CD8-positive, alpha-beta memory T cell (primary cell): ENCODE data around the gene ALDH7A1. TPM values are rescaled to one million over a fixed set of nuclear protein-coding genes. Genes with fewer than 3 reads are reported as not detected.

Source experiments
- CTCF ChIA-PET: fragments of 350-600 bp; sonication (Branson Sonifier 250); formaldehyde crosslinking; loops from one replicate; lab custom pipeline; 2021; ENCODE audit warnings: antibody characterized with exemption; lab: Charles Lee
- POLR2A ChIA-PET: fragments of 350-600 bp; sonication (Branson Sonifier 250); formaldehyde crosslinking; loops from one replicate; lab custom pipeline; 2021; ENCODE audit warnings: antibody characterized with exemption; lab: Charles Lee
- DNase-seq, 5 donors: peaks; one replicate each; pipeline versions ENCODE4 v3.0.0 to v3.0.0-alpha.2; 2020 to 2022; ENCODE audit warnings: mixed read lengths in 1 of 5
- H3K27ac ChIP-seq: one replicate; pipeline ENCODE4 v1.7.0; 2013; ENCODE audit warnings: low read depth, mild to moderate bottlenecking, low read length, moderate library complexity
- H3K27me3 ChIP-seq: 2 replicates; pipeline ENCODE4 v1.7.0; 2013; ENCODE audit warnings: low read length, mild to moderate bottlenecking; ENCODE audit not compliant: insufficient read depth, poor library complexity, severe bottlenecking
- H3K36me3 ChIP-seq: 2 replicates; pipeline ENCODE4 v1.7.0; 2013; ENCODE audit warnings: mild to moderate bottlenecking, low read length, moderate library complexity; ENCODE audit not compliant: insufficient read depth
- H3K4me1 ChIP-seq: 2 replicates; pipeline ENCODE4 v1.7.0; 2013; ENCODE audit warnings: mild to moderate bottlenecking, low read length, moderate library complexity; ENCODE audit not compliant: insufficient read depth
- H3K4me3 ChIP-seq: 2 replicates; pipeline ENCODE4 v1.7.0; 2013; ENCODE audit warnings: mild to moderate bottlenecking, low read length
- H3K9me3 ChIP-seq: 2 replicates; pipeline ENCODE4 v1.7.0; 2013; ENCODE audit warnings: mild to moderate bottlenecking, low read length
- H3K27ac Mint-ChIP-seq, 8 donors: one replicate each; pipeline ENCODE4 v1.8.0; 2020 to 2021; ENCODE audit warnings: mixed read lengths in 8 of 8, mild to moderate bottlenecking in 6 of 8, inconsistent platforms in 3 of 8, moderate library complexity in 3 of 8
- H3K27me3 Mint-ChIP-seq, 2 donors: one replicate each; pipeline ENCODE4 v1.8.0; 2020 to 2021; ENCODE audit warnings: mixed read lengths in 2 of 2, mild to moderate bottlenecking in 1 of 2, moderate library complexity in 1 of 2
- H3K36me3 Mint-ChIP-seq, 3 donors: one replicate each; pipeline ENCODE4 v1.8.0; 2020 to 2021; ENCODE audit warnings: mixed read lengths in 3 of 3, inconsistent platforms in 1 of 3, mild to moderate bottlenecking in 1 of 3
- H3K4me1 Mint-ChIP-seq, 3 donors: one replicate each; pipeline ENCODE4 v1.8.0; 2020 to 2021; ENCODE audit warnings: mixed read lengths in 3 of 3, inconsistent platforms in 1 of 3, mild to moderate bottlenecking in 1 of 3
- H3K4me3 Mint-ChIP-seq, 7 donors: one replicate each; pipeline ENCODE4 v1.8.0; 2020 to 2021; ENCODE audit warnings: mixed read lengths in 7 of 7, mild to moderate bottlenecking in 6 of 7, moderate library complexity in 4 of 7, inconsistent platforms in 2 of 7
- H3K9me3 Mint-ChIP-seq, 5 donors: one replicate each; pipeline ENCODE4 v1.8.0; 2020 to 2022; ENCODE audit warnings: mixed read lengths in 5 of 5, mild to moderate bottlenecking in 3 of 5, moderate library complexity in 2 of 5, inconsistent platforms in 1 of 5
- polyA plus RNA-seq: library from polyadenylated mRNA; unstranded; fragments of 300-500 nt; fragmentation: Illumina TruSeq; gene quantifications from one replicate; pipeline ENCODE4 v1.2.3, GENCODE V29; 2021
- total RNA-seq, 2 experiments: library from RNA; stranded (reverse); gene quantifications; one replicate each; pipeline ENCODE4 v1.2.3, GENCODE V29; 2021

ALDH7A1 gene
- total RNA-seq (1 to 10 TPM; 4.4 to 5.2 TPM), polyA plus RNA-seq (3.3 TPM)

- H3K9me3 ChIP-seq = no peaks in the 10 kb centered on the region
- Mint-ChIP-seq H3K4me3 (peak within 1 kb of the TSS; percentile 79 to 89 (median 84)), H3K36me3 (peaks cover 0 to 2% (median 0%) of the 10 kb centered on the region in 3 donors), H3K9me3 (no peaks in the 10 kb centered on the region), H3K4me1 (peaks cover 11 to 16% (median 13%) of the 10 kb centered on the region in 3 donors), H3K27me3 (peaks cover 13 to 30% of the 10 kb centered on the region in 2 donors), H3K27ac (peak within 1 kb of the TSS in 3 of 8 donors; percentile 6 to 77 (median 61))
- DNase-seq = peak in 2 of 5 donors; percentile 16 to 26
- POLR2A ChIA-PET = no interaction called here
- peak within 1 kb of the TSS; percentile 53 for H3K4me3 ChIP-seq
- CTCF ChIA-PET = interaction anchor here (0.7 to 1.2 kb wide), 3 partner anchors 10 to 242 kb away, joined by 3 read pairs; no protein-coding TSS in a partner anchor
- no peaks in the 10 kb centered on the region for H3K36me3 ChIP-seq
- H3K27ac ChIP-seq = no peak within 1 kb of the TSS
- H3K4me1 ChIP-seq = peaks cover 6% of the 10 kb centered on the region
- H3K27me3 ChIP-seq = no peaks in the 10 kb centered on the region
Observed at GRCh38 chr5:126594748-126595485, at the start of gene ALDH7A1. Gene ALDH7A1, minus strand, starts transcription at chr5:126595219. Its CDS starts 21 bp downstream, at chr5:126595198.

- Histone ChIP-seq H3K4me3 (no peak overlapping the region), H3K27ac (no peak overlapping the region), H3K36me3 (no peaks in the 10 kb centered on the region), H3K4me1 (no peaks in the 10 kb centered on the region), H3K27me3 (no peaks in the 10 kb centered on the region), H3K9me3 (no peaks in the 10 kb centered on the region)
- DNase-seq = no peak
- H3K4me3 Mint-ChIP-seq = no peak overlapping the region
- H3K27ac Mint-ChIP-seq = no peak overlapping the region
- ChIA-PET CTCF (no interaction called here), POLR2A (no interaction called here)
- H3K36me3 Mint-ChIP-seq = peaks cover 0 to 2% (median 0%) of the 10 kb centered on the region in 3 donors
- H3K4me1 Mint-ChIP-seq = no peaks in the 10 kb centered on the region
- H3K27me3 Mint-ChIP-seq = peaks cover 0 to 8% of the 10 kb centered on the region in 2 donors
- H3K9me3 Mint-ChIP-seq = peaks cover 2 to 10% (median 7%) of the 10 kb centered on the region in 5 donors
Observed at GRCh38 chr5:126641387-126641786, 46.4 kb upstream of the ALDH7A1 start.

- Mint-ChIP-seq H3K27me3 (peaks cover 0 to 8% of the 10 kb centered on the region in 2 donors), H3K4me1 (no peaks in the 10 kb centered on the region), H3K9me3 (peaks cover 2 to 8% (median 7%) of the 10 kb centered on the region in 5 donors), H3K4me3 (no peak overlapping the region), H3K36me3 (peaks cover 0 to 2% (median 0%) of the 10 kb centered on the region in 3 donors), H3K27ac (no peak overlapping the region)
- CTCF ChIA-PET = no interaction called here
- Histone ChIP-seq H3K9me3 (no peaks in the 10 kb centered on the region), H3K27me3 (no peaks in the 10 kb centered on the region), H3K36me3 (no peaks in the 10 kb centered on the region), H3K4me3 (no peak overlapping the region), H3K27ac (no peak overlapping the region), H3K4me1 (no peaks in the 10 kb centered on the region)
- no peak for DNase-seq
- POLR2A ChIA-PET = no interaction called here
Observed at GRCh38 chr5:126640866-126641265, 45.8 kb upstream of the ALDH7A1 start.

- Histone ChIP-seq H3K4me3 (no peak overlapping the region), H3K4me1 (no peaks in the 10 kb centered on the region), H3K36me3 (no peaks in the 10 kb centered on the region), H3K9me3 (no peaks in the 10 kb centered on the region), H3K27me3 (no peaks in the 10 kb centered on the region), H3K27ac (no peak overlapping the region)
- peaks cover 0 to 5% of the 10 kb centered on the region in 2 donors for H3K27me3 Mint-ChIP-seq
- no peak for DNase-seq
- ChIA-PET CTCF (no interaction called here), POLR2A (no interaction called here)
- H3K4me1 Mint-ChIP-seq = no peaks in the 10 kb centered on the region
- H3K9me3 Mint-ChIP-seq = no peaks in the 10 kb centered on the region
- H3K36me3 Mint-ChIP-seq = no peaks in the 10 kb centered on the region
- no peak overlapping the region for H3K27ac Mint-ChIP-seq
- H3K4me3 Mint-ChIP-seq = no peak overlapping the region
Observed at GRCh38 chr5:126636956-126637355, 41.9 kb upstream of the ALDH7A1 start.

GRCh38 chr5:126635585-126635984, 40.6 kb upstream of the ALDH7A1 start:
- ChIA-PET CTCF (no interaction called here), POLR2A (no interaction called here)
- Histone ChIP-seq H3K9me3 (no peaks in the 10 kb centered on the region), H3K27me3 (no peaks in the 10 kb centered on the region), H3K27ac (no peak overlapping the region), H3K36me3 (no peaks in the 10 kb centered on the region), H3K4me1 (no peaks in the 10 kb centered on the region), H3K4me3 (no peak overlapping the region)
- H3K4me3 Mint-ChIP-seq = no peak overlapping the region
- no peaks in the 10 kb centered on the region for H3K36me3 Mint-ChIP-seq
- no peak overlapping the region for H3K27ac Mint-ChIP-seq
- H3K27me3 Mint-ChIP-seq = peaks cover 0 to 4% of the 10 kb centered on the region in 2 donors
- no peak for DNase-seq
- no peaks in the 10 kb centered on the region for H3K9me3 Mint-ChIP-seq
- H3K4me1 Mint-ChIP-seq = no peaks in the 10 kb centered on the region

- Histone ChIP-seq H3K9me3 (no peaks in the 10 kb centered on the region), H3K27ac (no peak overlapping the region), H3K4me1 (no peaks in the 10 kb centered on the region), H3K27me3 (no peaks in the 10 kb centered on the region), H3K36me3 (no peaks in the 10 kb centered on the region), H3K4me3 (no peak overlapping the region)
- no peak overlapping the region for H3K27ac Mint-ChIP-seq
- ChIA-PET CTCF (no interaction called here), POLR2A (no interaction called here)
- H3K9me3 Mint-ChIP-seq = no peaks in the 10 kb centered on the region
- no peak for DNase-seq
- no peak overlapping the region for H3K4me3 Mint-ChIP-seq
- H3K4me1 Mint-ChIP-seq = no peaks in the 10 kb centered on the region
- H3K36me3 Mint-ChIP-seq = no peaks in the 10 kb centered on the region
- peaks cover 0 to 4% of the 10 kb centered on the region in 2 donors for H3K27me3 Mint-ChIP-seq
Observed at GRCh38 chr5:126633552-126633951, 38.5 kb upstream of the ALDH7A1 start.

- Histone ChIP-seq H3K27me3 (no peaks in the 10 kb centered on the region), H3K9me3 (no peaks in the 10 kb centered on the region), H3K27ac (no peak overlapping the region), H3K36me3 (no peaks in the 10 kb centered on the region), H3K4me3 (no peak overlapping the region), H3K4me1 (no peaks in the 10 kb centered on the region)
- Mint-ChIP-seq H3K4me1 (no peaks in the 10 kb centered on the region), H3K4me3 (no peak overlapping the region), H3K36me3 (peaks cover 0 to 6% (median 0%) of the 10 kb centered on the region in 3 donors), H3K9me3 (no peaks in the 10 kb centered on the region), H3K27me3 (no peaks in the 10 kb centered on the region), H3K27ac (no peak overlapping the region)
- POLR2A ChIA-PET = no interaction called here
- CTCF ChIA-PET = no interaction called here
- no peak for DNase-seq
Observed at GRCh38 chr5:126631920-126632319, 36.9 kb upstream of the ALDH7A1 start.

GRCh38 chr5:126628102-126628501, 33.1 kb upstream of the ALDH7A1 start:
- ChIA-PET CTCF (no interaction called here), POLR2A (no interaction called here)
- H3K27ac Mint-ChIP-seq = no peak overlapping the region
- H3K4me1 Mint-ChIP-seq = peaks cover 0 to 4% (median 0%) of the 10 kb centered on the region in 3 donors
- H3K27ac ChIP-seq = no peak overlapping the region
- H3K9me3 Mint-ChIP-seq = no peaks in the 10 kb centered on the region
- peaks cover 0 to 34% (median 11%) of the 10 kb centered on the region in 3 donors for H3K36me3 Mint-ChIP-seq
- H3K4me3 ChIP-seq = no peak overlapping the region
- no peaks in the 10 kb centered on the region for H3K27me3 ChIP-seq
- peaks cover 13% of the 10 kb centered on the region for H3K36me3 ChIP-seq
- no peaks in the 10 kb centered on the region for H3K27me3 Mint-ChIP-seq
- no peak overlapping the region for H3K4me3 Mint-ChIP-seq
- no peaks in the 10 kb centered on the region for H3K9me3 ChIP-seq
- DNase-seq = no peak
- no peaks in the 10 kb centered on the region for H3K4me1 ChIP-seq
